Activated T-helper 1 cell treated with anti-CD3 and anti-CD28 coated beads, Interleukin-12 subunit alpha, Interleukin-12 subunit beta, Interleukin-2, Interleukin-4 antibody, amounts not matched to agents 30 ng/mL and 10 ng/mL and 1 ng/mL, durations not matched to agents 14 hours and 24 hours and 36 hours (primary cell): ENCODE measurements around the gene IGSF21. TPM values are rescaled to one million over a fixed set of nuclear protein-coding genes. Genes with fewer than 3 reads are reported as not detected.
"Not testable (repeated sequence)": the region's sequence is repeated elsewhere in the genome, so short reads cannot be mapped to it uniquely, and the experiment has no call there.

Experiments
- DNase-seq: peaks from one replicate; pipeline ENCODE4 v3.0.0; 2021; ENCODE audit warnings: low spot score
- H3K27ac Mint-ChIP-seq: one replicate; pipeline ENCODE4 v1.8.0; 2021; ENCODE audit warnings: mild to moderate bottlenecking, mixed read lengths
- H3K27me3 Mint-ChIP-seq: one replicate; pipeline ENCODE4 v1.8.0; 2022; ENCODE audit warnings: mild to moderate bottlenecking, moderate library complexity, mixed read lengths; ENCODE audit not compliant: insufficient read depth
- H3K36me3 Mint-ChIP-seq: one replicate; pipeline ENCODE4 v1.8.0; 2021; ENCODE audit warnings: low read depth, mixed read lengths
- H3K4me1 Mint-ChIP-seq: one replicate; pipeline ENCODE4 v1.8.0; 2021; ENCODE audit warnings: low read depth, mixed read lengths
- H3K4me3 Mint-ChIP-seq: one replicate; pipeline ENCODE4 v1.8.0; 2021; ENCODE audit warnings: mild to moderate bottlenecking, moderate library complexity, mixed read lengths
- H3K9me3 Mint-ChIP-seq: one replicate; pipeline ENCODE4 v1.8.0; 2021; ENCODE audit warnings: mixed read lengths
- intact Hi-C: fragments of 100-400 bp; cut with micrococcal nuclease; formaldehyde crosslinking; loops from one replicate; pipeline ENCODE4 v1.15.1; 2024
- total RNA-seq: library from RNA; stranded (reverse); gene quantifications from 2 replicates; pipeline ENCODE4 v1.2.3, GENCODE V29; 2022

Gene IGSF21
- total RNA-seq, 1 donor from 2014 or later, result not detected

- intact Hi-C loops, result no loop called here
- H3K9me3 Mint-ChIP-seq, result peaks cover 6% of the 10 kb centered on the region
- H3K36me3 Mint-ChIP-seq, result no peaks in the 10 kb centered on the region
- peaks cover 1% of the 10 kb centered on the region for H3K27me3 Mint-ChIP-seq
- DNase-seq, result no peak
- H3K4me1 Mint-ChIP-seq, result no peaks in the 10 kb centered on the region
- H3K27ac Mint-ChIP-seq, result no peak overlapping the region
- no peak overlapping the region for H3K4me3 Mint-ChIP-seq
These were observed 304.4 kb downstream of the IGSF21 start for GRCh38 chr1:18411820-18412641.

- no peak overlapping the region for H3K4me3 Mint-ChIP-seq
- intact Hi-C loops, result no loop called here
These were observed 305.3 kb downstream of the IGSF21 start for GRCh38 chr1:18412882-18413353.

GRCh38 chr1:18413541-18414305, 306.1 kb downstream of the IGSF21 start:
- Mint-ChIP-seq H3K4me3 (no peak overlapping the region), H3K9me3 (peaks cover 6% of the 10 kb centered on the region)

More at GRCh38 chr1:18412882-18413353, 305.3 kb downstream of the IGSF21 start:
- Mint-ChIP-seq H3K27ac (no peak overlapping the region), H3K36me3 (no peaks in the 10 kb centered on the region), H3K9me3 (peaks cover 6% of the 10 kb centered on the region), H3K27me3 (peaks cover 1% of the 10 kb centered on the region), H3K4me1 (no peaks in the 10 kb centered on the region)
- DNase-seq, result no peak

GRCh38 chr1:18414321-18414720, 306.7 kb downstream of the IGSF21 start:
- no peak for DNase-seq
- Mint-ChIP-seq H3K27ac (no peak overlapping the region), H3K4me1 (no peaks in the 10 kb centered on the region), H3K9me3 (peaks cover 6% of the 10 kb centered on the region), H3K4me3 (no peak overlapping the region), H3K36me3 (no peaks in the 10 kb centered on the region), H3K27me3 (peaks cover 1% of the 10 kb centered on the region)
- intact Hi-C loops, result no loop called here

More at GRCh38 chr1:18413541-18414305, 306.1 kb downstream of the IGSF21 start:
- H3K27me3 Mint-ChIP-seq, result peaks cover 1% of the 10 kb centered on the region
- no peak for DNase-seq
- no peaks in the 10 kb centered on the region for H3K36me3 Mint-ChIP-seq
- no peaks in the 10 kb centered on the region for H3K4me1 Mint-ChIP-seq
- intact Hi-C loops, result no loop called here
- no peak overlapping the region for H3K27ac Mint-ChIP-seq

GRCh38 chr1:18414872-18415447, 307.4 kb downstream of the IGSF21 start:
- DNase-seq, result no peak
- Mint-ChIP-seq H3K36me3 (no peaks in the 10 kb centered on the region), H3K27me3 (peaks cover 3% of the 10 kb centered on the region), H3K4me3 (no peak overlapping the region), H3K9me3 (peaks cover 6% of the 10 kb centered on the region), H3K4me1 (no peaks in the 10 kb centered on the region), H3K27ac (no peak overlapping the region)
- intact Hi-C loops, result no loop called here

GRCh38 chr1:18415448-18416027, 307.9 kb downstream of the IGSF21 start:
- intact Hi-C loops, result no loop called here
- Mint-ChIP-seq H3K9me3 (peaks cover 6% of the 10 kb centered on the region), H3K27me3 (peaks cover 5% of the 10 kb centered on the region)

GRCh38 chr1:18416126-18416525, 308.5 kb downstream of the IGSF21 start:
- intact Hi-C loops, H3K27ac Mint-ChIP-seq, H3K36me3 Mint-ChIP-seq, H3K4me3 Mint-ChIP-seq, DNase-seq, H3K4me1 Mint-ChIP-seq, H3K9me3 Mint-ChIP-seq, H3K27me3 Mint-ChIP-seq: not testable (repeated sequence)

More at GRCh38 chr1:18415448-18416027, 307.9 kb downstream of the IGSF21 start:
- Mint-ChIP-seq H3K4me3 (no peak overlapping the region), H3K4me1 (no peaks in the 10 kb centered on the region), H3K36me3 (no peaks in the 10 kb centered on the region), H3K27ac (no peak overlapping the region)
- DNase-seq, result no peak

- H3K4me1 Mint-ChIP-seq, result no peaks in the 10 kb centered on the region
- no peaks in the 10 kb centered on the region for H3K36me3 Mint-ChIP-seq
- H3K4me3 Mint-ChIP-seq, result no peak overlapping the region
- H3K27me3 Mint-ChIP-seq, result peaks cover 5% of the 10 kb centered on the region
- intact Hi-C loops, result no loop called here
- no peak for DNase-seq
- H3K27ac Mint-ChIP-seq, result no peak overlapping the region
- peaks cover 6% of the 10 kb centered on the region for H3K9me3 Mint-ChIP-seq
These were observed 310.0 kb downstream of the IGSF21 start for GRCh38 chr1:18417316-18418269.

- no peaks in the 10 kb centered on the region for H3K36me3 Mint-ChIP-seq
- no peaks in the 10 kb centered on the region for H3K9me3 Mint-ChIP-seq
- DNase-seq, result no peak
- H3K27me3 Mint-ChIP-seq, result peaks cover 4% of the 10 kb centered on the region
- intact Hi-C loops, result no loop called here
- no peak overlapping the region for H3K27ac Mint-ChIP-seq
- H3K4me1 Mint-ChIP-seq, result no peaks in the 10 kb centered on the region
- H3K4me3 Mint-ChIP-seq, result no peak overlapping the region
These were observed 311.7 kb downstream of the IGSF21 start for GRCh38 chr1:18419113-18419844.

- Mint-ChIP-seq H3K9me3 (no peaks in the 10 kb centered on the region), H3K4me1 (no peaks in the 10 kb centered on the region), H3K27ac (no peak overlapping the region), H3K4me3 (no peak overlapping the region), H3K27me3 (peaks cover 4% of the 10 kb centered on the region), H3K36me3 (no peaks in the 10 kb centered on the region)
- intact Hi-C loops, result no loop called here
- DNase-seq, result no peak
These were observed 312.2 kb downstream of the IGSF21 start for GRCh38 chr1:18419845-18420184.

GRCh38 chr1:18422076-18422777, 314.6 kb downstream of the IGSF21 start:
- Mint-ChIP-seq H3K9me3 (no peaks in the 10 kb centered on the region), H3K27me3 (peaks cover 4% of the 10 kb centered on the region), H3K36me3 (no peaks in the 10 kb centered on the region), H3K4me1 (no peaks in the 10 kb centered on the region), H3K4me3 (no peak overlapping the region), H3K27ac (no peak overlapping the region)
- intact Hi-C loops, result no loop called here
- no peak for DNase-seq
